K562 (cell line): Measurements from ENCODE around the gene GABARAPL2. TPM values are rescaled to one million over a fixed set of nuclear protein-coding genes. Genes with fewer than 3 reads are reported as not detected.

ENCODE experiments used
- ATF1 ChIP-seq, 2 experiments: fragments of 450-650 bp in 1 of 2; IDR thresholded peaks; 2 replicates each; pipeline ENCODE4 v1.6.1; 2016; ENCODE audit warnings: missing compliant biosample characterization in 1 of 2, missing genetic modification characterization in 1 of 2
- FUS ChIP-seq: fragments of 200-400 bp; formaldehyde crosslinking; optimal IDR thresholded peaks from 2 replicates; pipeline ENCODE3; 2017; ENCODE audit warnings: low read depth, low read length
- NFE2L1 ChIP-seq: fragments of 450-650 bp; IDR thresholded peaks from 2 replicates; pipeline ENCODE4 v1.6.1; 2016; ENCODE audit warnings: missing genetic modification characterization, low read depth, mild to moderate bottlenecking, missing compliant biosample characterization, moderate library complexity, borderline replicate concordance
- NR2C2 ChIP-seq, 2 experiments: fragments of 200-800 bp in 1 of 2; sonication (Bioruptor generic) in 1 of 2; sonication (generic) in 1 of 2; formaldehyde crosslinking in 1 of 2; IDR thresholded peaks; 2 replicates each; pipeline versions ENCODE4 v1.6.1 to v1.8.0; 2016 to 2022; ENCODE audit warnings: mild to moderate bottlenecking in 1 of 2, missing compliant biosample characterization in 1 of 2, missing genetic modification characterization in 1 of 2, missing genetic modification reagents in 1 of 2
- NRF1 ChIP-seq, 2 experiments: fragments of 450-650 bp; IDR thresholded peaks in 1 of 2; conservative IDR thresholded peaks in 1 of 2; 2 replicates each; pipeline ENCODE4 v1.6.1; 2014; ENCODE audit warnings: mild to moderate bottlenecking in 2 of 2
- POLR2A ChIP-seq: fragments of 450-650 bp; conservative IDR thresholded peaks from 2 replicates; pipeline ENCODE4 v1.6.1; 2016
- POLR2AphosphoS5 ChIP-seq: IDR thresholded peaks from 2 replicates; pipeline ENCODE4 v1.6.1; 2011; ENCODE audit warnings: mild to moderate bottlenecking, low read depth, low read length, moderate library complexity; ENCODE audit not compliant: control insufficient read depth, insufficient read depth
- RBFOX2 ChIP-seq: fragments of 200-400 bp; formaldehyde crosslinking; IDR thresholded peaks from 2 replicates; pipeline ENCODE4 v1.6.1; 2017; ENCODE audit warnings: low read depth, mild to moderate bottlenecking, low read length, moderate library complexity
- RCOR1 ChIP-seq, 2 experiments: IDR thresholded peaks; 2 replicates each; pipeline ENCODE4 v1.6.1; 2012; ENCODE audit warnings: low read depth in 2 of 2, low read length in 2 of 2, borderline replicate concordance in 1 of 2, improper control_type of control experiment in 1 of 2
- SUPT5H ChIP-seq: fragments of 450-650 bp; IDR thresholded peaks from 2 replicates; pipeline ENCODE4 v1.6.1; 2016
- YY1 ChIP-seq, 3 experiments: IDR thresholded peaks; 2 replicates each; pipeline ENCODE4 v1.6.1; 2011; ENCODE audit warnings: low read length in 2 of 3, mild to moderate bottlenecking in 2 of 3, moderate library complexity in 2 of 3, borderline replicate concordance in 1 of 3, control low read depth in 1 of 3, low read depth in 1 of 3; ENCODE audit not compliant: insufficient read depth in 3 of 3, insufficient replicate concordance in 2 of 3, control insufficient read depth in 1 of 3, insufficient read length in 1 of 3; ENCODE audit errors: extremely low read depth in 1 of 3
- ZNF12 ChIP-seq: sonication (generic); formaldehyde crosslinking; IDR thresholded peaks from 2 replicates; pipeline ENCODE4 v1.4.0; 2020; ENCODE audit warnings: mild to moderate bottlenecking, missing genetic modification reagents
- ZNF41 ChIP-seq: fragments of 250-450 bp; sonication (Bioruptor Pico); conservative IDR thresholded peaks from 2 replicates; pipeline ENCODE4 v1.4.0; 2020; ENCODE audit warnings: mild to moderate bottlenecking
- polyA plus RNA-seq, 8 experiments: library from polyadenylated mRNA; depleted of rRNA in 4 of 8; stranded (reverse) in 5 of 8; unstranded in 3 of 8; fragments of >200 nt; fragmentation: Nextera tagmentation in 2 of 8; fragmentation: Illumina TruSeq in 1 of 8; extraction: Ambion mirVana in 2 of 8; extraction: Trizol in 1 of 8; gene quantifications; 2 replicates each; pipeline versions ENCODE4 v1.2.1 to v1.2.3, GENCODE V29; 2011 to 2014; ENCODE audit warnings: inconsistent platforms in 1 of 8, missing spikeins in 1 of 8
- total RNA-seq, 7 experiments: library from RNA; depleted of rRNA in 6 of 7; stranded (reverse); fragments of >200 nt in 6 of 7; fragmentation: Illumina TruSeq in 2 of 7; extraction: Trizol in 2 of 7; gene quantifications; 2 replicates each; pipeline versions ENCODE4 v1.2.1 to v1.2.3, GENCODE V29; 2011 to 2021; ENCODE audit warnings: low replicate concordance in 1 of 7
- TF ChIP-seq, protein P1 (sequence below): fragments of 450-650 bp; IDR thresholded peaks from 2 replicates; pipeline ENCODE4 v1.7.1; 2018; ENCODE audit warnings: mild to moderate bottlenecking, low read depth; ENCODE audit not compliant: partially characterized antibody
- TF ChIP-seq, protein P2 (sequence below): conservative IDR thresholded peaks from 2 replicates; pipeline ENCODE4 v1.6.1; 2011; ENCODE audit warnings: low read depth, mild to moderate bottlenecking, low read length; ENCODE audit not compliant: control insufficient read depth
- TF ChIP-seq, protein P3 (sequence below): sonication (generic); formaldehyde crosslinking; IDR thresholded peaks from 2 replicates; pipeline ENCODE4 v1.4.0; 2020; ENCODE audit warnings: mild to moderate bottlenecking, missing genetic modification reagents
- TF ChIP-seq, protein P4 (sequence below): fragments of 450-650 bp; IDR thresholded peaks from 2 replicates; pipeline ENCODE4 v1.6.1; 2014; ENCODE audit warnings: low read depth, mild to moderate bottlenecking, moderate library complexity, borderline replicate concordance

Gene GABARAPL2
- total and polyA plus RNA-seq, 9 of the 15 experiments (the other 6 are each of a cell fraction or from before 2014, with no cell fraction given), result 42.1 to 288 (median 91.8) TPM

DNA sequence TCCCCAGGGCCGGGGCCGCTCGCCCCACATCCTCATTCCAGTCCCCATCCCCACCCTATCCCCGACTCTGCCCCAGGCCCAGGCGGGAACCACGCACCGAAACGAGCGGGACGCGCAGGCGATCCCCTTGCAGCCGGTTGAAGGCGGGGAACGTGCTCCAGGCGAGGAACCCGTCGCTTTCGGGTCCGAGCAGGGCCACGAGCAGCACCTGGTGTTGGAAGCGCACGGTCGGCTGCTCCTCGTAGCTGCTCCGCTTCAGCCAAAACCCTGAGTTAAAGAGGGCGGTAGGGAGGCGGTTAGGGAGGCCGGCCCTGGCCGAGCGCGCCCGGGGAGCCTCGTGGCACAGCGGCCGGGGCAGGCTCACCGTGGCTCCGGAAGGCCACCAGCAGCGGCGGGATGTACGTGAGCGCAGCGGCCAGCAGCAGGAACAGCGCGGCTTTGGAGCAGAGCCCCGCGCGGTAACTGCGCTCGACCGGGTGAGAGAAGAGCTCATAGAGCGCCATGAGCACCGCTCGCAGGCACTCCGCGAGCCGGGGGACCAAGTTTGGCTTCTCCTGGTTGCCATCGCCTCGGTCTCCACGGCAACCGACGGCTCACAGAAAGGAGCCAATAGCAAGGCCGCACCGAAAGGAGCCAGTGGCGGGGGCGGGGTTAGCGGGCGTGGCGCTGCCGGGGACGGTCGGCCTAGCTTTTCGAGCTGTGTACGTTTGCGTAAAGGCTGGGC lies 10.3 kb upstream of the GABARAPL2 start, which contains the start of gene TMEM231 (continued):
- TF ChIP-seq, protein P1, sequence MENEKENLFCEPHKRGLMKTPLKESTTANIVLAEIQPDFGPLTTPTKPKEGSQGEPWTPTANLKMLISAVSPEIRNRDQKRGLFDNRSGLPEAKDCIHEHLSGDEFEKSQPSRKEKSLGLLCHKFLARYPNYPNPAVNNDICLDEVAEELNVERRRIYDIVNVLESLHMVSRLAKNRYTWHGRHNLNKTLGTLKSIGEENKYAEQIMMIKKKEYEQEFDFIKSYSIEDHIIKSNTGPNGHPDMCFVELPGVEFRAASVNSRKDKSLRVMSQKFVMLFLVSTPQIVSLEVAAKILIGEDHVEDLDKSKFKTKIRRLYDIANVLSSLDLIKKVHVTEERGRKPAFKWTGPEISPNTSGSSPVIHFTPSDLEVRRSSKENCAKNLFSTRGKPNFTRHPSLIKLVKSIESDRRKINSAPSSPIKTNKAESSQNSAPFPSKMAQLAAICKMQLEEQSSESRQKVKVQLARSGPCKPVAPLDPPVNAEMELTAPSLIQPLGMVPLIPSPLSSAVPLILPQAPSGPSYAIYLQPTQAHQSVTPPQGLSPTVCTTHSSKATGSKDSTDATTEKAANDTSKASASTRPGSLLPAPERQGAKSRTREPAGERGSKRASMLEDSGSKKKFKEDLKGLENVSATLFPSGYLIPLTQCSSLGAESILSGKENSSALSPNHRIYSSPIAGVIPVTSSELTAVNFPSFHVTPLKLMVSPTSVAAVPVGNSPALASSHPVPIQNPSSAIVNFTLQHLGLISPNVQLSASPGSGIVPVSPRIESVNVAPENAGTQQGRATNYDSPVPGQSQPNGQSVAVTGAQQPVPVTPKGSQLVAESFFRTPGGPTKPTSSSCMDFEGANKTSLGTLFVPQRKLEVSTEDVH, result no peak
- no peak for TF ChIP-seq NFE2L1 (tag)
- no peak for TF ChIP-seq NR2C2 (CRISPR knock-in tag; IDR thresholded peaks at IDR 0.05)
- TF ChIP-seq NR2C2 (tag; IDR thresholded peaks at IDR 0.05), result peak; percentile 65
- peak; percentile 27; the same call in 1 of the 2 replicates for TF ChIP-seq ZNF12 (CRISPR knock-in tag)
- TF ChIP-seq RCOR1 (IDR thresholded peaks at IDR 0.05; ENCODE audit: borderline replicate concordance in 1 of 2, low read depth in 2 of 2, low read length in 2 of 2), result peak in 1 of 2 experiments; percentile 45; a peak in 1 of 4 replicates
- TF ChIP-seq, protein P2, sequence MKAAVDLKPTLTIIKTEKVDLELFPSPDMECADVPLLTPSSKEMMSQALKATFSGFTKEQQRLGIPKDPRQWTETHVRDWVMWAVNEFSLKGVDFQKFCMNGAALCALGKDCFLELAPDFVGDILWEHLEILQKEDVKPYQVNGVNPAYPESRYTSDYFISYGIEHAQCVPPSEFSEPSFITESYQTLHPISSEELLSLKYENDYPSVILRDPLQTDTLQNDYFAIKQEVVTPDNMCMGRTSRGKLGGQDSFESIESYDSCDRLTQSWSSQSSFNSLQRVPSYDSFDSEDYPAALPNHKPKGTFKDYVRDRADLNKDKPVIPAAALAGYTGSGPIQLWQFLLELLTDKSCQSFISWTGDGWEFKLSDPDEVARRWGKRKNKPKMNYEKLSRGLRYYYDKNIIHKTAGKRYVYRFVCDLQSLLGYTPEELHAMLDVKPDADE, result peak; percentile 66; the same call in 1 of the 2 replicates
- TF ChIP-seq ZNF41, result no peak
- TF ChIP-seq POLR2AphosphoS5, result peak; percentile 9; the same call in 1 of the 2 replicates
- peak; percentile 58 for TF ChIP-seq FUS
- TF ChIP-seq, protein P3, sequence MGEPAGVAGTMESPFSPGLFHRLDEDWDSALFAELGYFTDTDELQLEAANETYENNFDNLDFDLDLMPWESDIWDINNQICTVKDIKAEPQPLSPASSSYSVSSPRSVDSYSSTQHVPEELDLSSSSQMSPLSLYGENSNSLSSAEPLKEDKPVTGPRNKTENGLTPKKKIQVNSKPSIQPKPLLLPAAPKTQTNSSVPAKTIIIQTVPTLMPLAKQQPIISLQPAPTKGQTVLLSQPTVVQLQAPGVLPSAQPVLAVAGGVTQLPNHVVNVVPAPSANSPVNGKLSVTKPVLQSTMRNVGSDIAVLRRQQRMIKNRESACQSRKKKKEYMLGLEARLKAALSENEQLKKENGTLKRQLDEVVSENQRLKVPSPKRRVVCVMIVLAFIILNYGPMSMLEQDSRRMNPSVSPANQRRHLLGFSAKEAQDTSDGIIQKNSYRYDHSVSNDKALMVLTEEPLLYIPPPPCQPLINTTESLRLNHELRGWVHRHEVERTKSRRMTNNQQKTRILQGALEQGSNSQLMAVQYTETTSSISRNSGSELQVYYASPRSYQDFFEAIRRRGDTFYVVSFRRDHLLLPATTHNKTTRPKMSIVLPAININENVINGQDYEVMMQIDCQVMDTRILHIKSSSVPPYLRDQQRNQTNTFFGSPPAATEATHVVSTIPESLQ (CRISPR knock-in tag), result 0 out of 2 replicates have a peak, but pooled peaks have one; percentile 52
- no peak for TF ChIP-seq ATF1 (CRISPR knock-in tag; IDR thresholded peaks at IDR 0.05)
- TF ChIP-seq ATF1 (tag; IDR thresholded peaks at IDR 0.05), result no peak
- TF ChIP-seq POLR2A, result peak; percentile 55
- TF ChIP-seq SUPT5H, result peak; percentile 34
- TF ChIP-seq, protein P4, sequence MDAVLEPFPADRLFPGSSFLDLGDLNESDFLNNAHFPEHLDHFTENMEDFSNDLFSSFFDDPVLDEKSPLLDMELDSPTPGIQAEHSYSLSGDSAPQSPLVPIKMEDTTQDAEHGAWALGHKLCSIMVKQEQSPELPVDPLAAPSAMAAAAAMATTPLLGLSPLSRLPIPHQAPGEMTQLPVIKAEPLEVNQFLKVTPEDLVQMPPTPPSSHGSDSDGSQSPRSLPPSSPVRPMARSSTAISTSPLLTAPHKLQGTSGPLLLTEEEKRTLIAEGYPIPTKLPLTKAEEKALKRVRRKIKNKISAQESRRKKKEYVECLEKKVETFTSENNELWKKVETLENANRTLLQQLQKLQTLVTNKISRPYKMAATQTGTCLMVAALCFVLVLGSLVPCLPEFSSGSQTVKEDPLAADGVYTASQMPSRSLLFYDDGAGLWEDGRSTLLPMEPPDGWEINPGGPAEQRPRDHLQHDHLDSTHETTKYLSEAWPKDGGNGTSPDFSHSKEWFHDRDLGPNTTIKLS, result peak; percentile 53; the same call in 1 of the 2 replicates
- TF ChIP-seq YY1 (IDR thresholded peaks at IDR 0.05; ENCODE audit: borderline replicate concordance in 1 of 3, control insufficient read depth in 1 of 3, extremely low read depth in 1 of 3, insufficient read depth in 3 of 3, insufficient read length in 1 of 3, insufficient replicate concordance in 2 of 3, low read depth in 1 of 3, low read length in 2 of 3), result peak in 2 of 3 experiments; percentile 70 to 76
- peak; percentile 36 to 42; a peak in 3 of 4 replicates for TF ChIP-seq NRF1 (conservative IDR thresholded peaks at IDR 0.05 in 1 of 2, IDR thresholded peaks at IDR 0.05 in 1 of 2)
- peak; percentile 80 for TF ChIP-seq RBFOX2
